ENCODE results near the gene RXYLT1.

The RXYLT1 gene

DNA sequence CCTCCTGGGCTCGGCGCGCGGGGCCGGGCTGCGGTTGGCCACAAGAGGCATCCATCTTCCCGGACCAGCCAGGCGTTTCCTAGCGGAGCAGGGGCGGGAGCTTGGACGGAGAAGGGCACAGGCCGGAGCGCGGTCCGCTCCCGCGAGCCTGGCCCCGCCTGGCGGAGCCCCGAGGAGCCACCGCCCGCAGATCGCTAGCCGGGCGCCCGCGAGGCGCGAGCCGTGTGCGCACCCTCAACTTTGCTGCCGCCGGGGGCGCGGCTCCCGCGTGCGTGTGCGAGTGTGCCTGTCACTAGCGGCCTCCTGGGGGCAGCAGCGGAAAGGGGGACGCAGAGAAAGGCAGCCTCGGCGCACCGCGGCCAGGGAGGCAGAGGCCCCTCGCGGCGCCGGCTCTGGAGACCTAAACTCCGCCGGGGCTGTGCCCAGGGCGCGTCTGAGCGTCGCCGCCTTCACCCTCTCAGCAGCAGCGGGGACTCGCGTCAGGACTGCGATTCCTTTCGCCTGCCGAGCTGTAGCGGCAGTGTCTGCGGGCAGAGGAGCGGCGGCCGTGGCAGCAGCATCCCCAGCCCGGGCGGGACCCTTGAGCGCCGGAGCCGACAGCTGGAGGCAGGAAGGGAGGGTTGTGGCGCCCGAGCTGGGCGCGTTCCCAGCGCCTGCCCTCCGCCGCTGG lies 64.1 kb downstream of the RXYLT1 start:
- TF ChIP-seq, protein P1, sequence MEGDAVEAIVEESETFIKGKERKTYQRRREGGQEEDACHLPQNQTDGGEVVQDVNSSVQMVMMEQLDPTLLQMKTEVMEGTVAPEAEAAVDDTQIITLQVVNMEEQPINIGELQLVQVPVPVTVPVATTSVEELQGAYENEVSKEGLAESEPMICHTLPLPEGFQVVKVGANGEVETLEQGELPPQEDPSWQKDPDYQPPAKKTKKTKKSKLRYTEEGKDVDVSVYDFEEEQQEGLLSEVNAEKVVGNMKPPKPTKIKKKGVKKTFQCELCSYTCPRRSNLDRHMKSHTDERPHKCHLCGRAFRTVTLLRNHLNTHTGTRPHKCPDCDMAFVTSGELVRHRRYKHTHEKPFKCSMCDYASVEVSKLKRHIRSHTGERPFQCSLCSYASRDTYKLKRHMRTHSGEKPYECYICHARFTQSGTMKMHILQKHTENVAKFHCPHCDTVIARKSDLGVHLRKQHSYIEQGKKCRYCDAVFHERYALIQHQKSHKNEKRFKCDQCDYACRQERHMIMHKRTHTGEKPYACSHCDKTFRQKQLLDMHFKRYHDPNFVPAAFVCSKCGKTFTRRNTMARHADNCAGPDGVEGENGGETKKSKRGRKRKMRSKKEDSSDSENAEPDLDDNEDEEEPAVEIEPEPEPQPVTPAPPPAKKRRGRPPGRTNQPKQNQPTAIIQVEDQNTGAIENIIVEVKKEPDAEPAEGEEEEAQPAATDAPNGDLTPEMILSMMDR (IDR thresholded peaks at IDR 0.05) = peak; percentile 96

DNA sequence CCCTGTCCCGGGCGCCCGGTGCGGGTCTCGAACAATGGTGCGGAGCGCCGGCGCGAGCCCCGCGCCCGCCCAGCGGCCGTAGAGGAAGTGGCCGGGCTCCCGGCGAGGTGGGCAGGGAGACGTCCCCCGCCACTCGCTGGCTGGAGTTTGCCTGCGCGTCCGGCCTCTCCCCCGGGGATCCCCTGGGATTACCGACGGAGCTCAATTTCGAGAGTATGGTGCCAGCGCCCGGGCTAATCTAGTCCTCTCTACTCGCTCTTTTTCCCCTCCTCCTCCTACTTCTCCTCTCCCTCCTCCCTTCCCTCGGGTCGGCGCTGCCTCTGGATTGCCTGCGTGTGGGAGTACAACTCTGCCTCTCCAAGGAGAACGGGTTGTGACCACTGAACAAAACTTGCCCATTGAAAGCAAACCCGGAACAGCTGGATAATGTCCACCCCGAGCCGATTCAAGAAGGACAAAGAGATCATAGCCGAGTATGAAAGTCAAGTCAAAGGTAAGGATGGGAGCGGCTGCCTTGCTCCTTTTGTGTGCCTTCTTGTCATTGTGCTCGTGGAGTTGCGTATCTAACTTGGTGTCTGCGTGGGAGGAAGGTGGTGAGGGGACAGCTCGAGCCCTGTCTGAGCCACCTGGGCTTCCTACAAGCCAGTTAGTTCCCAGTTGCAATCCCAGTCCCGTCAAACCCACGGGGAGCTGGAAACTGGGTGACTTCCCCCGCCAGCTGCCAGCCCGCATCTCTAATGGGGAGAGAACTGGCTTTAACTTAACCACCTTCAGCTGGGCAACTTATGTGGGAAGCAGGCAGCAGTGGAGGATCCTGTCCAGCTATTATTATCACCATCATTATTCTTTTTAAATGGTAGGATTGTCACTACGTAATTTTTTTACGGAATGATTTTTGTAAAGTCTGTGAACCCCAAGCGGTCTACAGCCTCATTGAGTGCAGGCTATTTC lies 65.0 kb downstream of the RXYLT1 start, which contains the start of gene SRGAP1:
TSS of gene SRGAP1 (plus strand) at position 310 of the 951 bp plus-strand sequence. CDS start at position 427, 117 bp downstream.
- TF ChIP-seq, protein P1 (IDR thresholded peaks at IDR 0.05) = no peak

DNA sequence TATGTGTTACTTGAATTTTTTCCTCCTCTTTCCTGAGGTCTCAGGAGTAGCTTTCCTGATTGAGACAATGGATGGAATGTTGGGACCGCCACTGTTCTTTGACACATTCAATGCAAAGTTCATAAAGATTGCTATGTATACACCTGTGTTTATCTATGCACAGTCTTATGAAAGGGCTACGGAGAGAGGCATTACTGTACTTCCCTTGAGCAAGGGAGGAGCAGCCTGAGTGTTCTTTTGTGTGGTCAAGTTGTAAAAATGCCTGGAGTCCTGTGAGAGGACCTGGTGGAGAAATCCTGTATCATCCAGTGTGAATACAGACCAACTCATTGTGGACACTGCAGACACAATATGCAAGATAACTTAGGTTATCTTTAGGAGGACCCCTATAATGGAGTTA lies 66.0 kb downstream of the RXYLT1 start:
- TF ChIP-seq, protein P1 (IDR thresholded peaks at IDR 0.05) = no peak

DNA sequence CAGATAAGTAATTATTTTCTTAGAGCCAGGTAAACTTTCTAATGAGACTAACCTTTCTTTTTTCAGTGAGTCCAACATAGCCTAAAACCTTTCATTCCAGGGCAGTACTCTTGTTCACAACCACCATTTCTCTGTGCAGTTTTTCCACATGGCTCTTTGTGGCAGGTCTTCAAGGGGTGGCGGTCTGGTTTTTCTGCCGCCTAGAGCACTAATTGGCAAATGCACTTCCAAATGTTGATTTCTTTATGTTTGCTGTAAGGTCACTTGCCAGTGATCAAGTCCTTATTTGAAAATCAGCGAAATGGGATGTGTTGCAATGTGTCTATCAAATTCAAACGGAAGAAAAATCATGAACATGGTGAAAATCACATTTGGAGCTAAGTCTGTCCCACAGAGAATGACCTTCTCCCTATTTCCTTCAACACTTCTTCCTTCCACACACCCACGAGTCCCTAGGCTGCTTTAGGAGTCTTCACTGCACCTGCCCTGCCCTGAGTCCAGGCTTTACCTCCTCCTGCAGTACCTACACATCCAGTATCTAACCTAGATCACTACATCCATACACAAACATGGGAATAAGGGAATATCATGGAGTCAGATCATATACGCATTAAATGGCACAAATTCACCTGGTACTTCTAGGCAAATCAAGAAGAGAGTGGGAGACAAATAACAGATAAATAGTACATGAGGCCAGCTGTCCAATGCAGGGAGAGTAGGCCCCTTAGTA lies 66.7 kb downstream of the RXYLT1 start:
- TF ChIP-seq, protein P1 (IDR thresholded peaks at IDR 0.05) = no peak

DNA sequence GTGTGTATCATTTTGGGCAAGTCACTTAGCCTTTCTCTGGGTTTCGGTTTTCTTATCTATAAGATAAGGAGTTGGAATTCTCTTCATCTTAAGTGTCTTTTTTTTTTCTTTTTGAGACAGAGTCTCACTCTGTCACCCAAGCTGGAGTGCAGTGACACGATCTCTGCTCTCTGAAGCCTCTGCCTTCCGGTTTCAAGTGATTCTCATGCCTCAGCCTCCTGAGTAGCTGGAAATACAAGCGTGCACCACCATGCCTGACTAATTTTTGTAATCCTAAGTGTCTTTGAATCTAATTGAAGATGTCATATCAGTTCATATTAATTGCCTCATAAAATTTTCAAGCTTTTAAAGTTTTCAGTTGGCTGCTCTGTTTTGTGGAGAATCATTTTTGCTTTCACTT lies 68.7 kb downstream of the RXYLT1 start:
- TF ChIP-seq, protein P1 (IDR thresholded peaks at IDR 0.05) = no peak

DNA sequence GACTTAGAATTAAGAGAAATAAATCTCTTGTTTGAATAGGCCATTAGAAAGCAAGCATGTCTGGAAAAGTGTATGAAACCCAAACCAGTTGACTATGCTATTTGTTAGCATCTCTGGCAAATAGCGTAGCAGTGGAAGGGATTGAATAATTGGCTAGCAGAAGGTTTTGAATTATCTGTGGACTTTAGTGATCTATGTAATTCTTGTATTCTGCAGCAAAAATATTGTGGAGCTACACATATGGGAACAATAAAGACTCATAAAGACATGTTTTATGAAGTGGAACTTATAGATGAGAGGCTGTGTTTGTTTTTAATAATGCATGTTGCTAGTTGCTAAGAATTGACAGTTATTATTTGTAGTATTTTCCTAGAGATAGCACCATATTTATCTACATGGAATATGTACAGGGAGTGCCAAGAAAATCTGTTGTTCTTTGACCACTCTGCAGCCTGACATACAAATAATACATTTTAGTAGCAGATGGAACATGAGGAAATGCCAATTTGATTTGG lies 69.5 kb downstream of the RXYLT1 start:
- TF ChIP-seq, protein P1 (IDR thresholded peaks at IDR 0.05) = no peak

DNA sequence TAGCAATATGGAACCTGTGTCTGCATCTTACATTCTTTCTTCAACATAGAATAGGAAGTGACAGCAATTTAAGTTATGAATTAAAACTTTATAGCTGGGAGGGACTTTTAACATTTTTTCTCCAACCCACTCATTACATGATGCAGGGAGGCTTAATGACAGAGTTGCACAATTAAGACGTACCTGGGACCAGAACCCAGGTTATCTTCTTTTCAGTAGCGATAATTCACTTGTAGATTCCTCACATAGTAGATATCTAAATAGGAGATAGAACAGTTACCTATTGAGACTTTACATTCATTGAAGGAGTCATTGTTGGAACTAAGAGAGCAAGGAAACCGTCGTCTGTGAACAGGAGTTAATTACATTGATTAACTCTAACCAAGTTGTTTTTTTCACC lies 69.9 kb downstream of the RXYLT1 start:
- TF ChIP-seq, protein P1 (IDR thresholded peaks at IDR 0.05) = no peak

Data from LNCAP (cell line).